PC-9 (cell line): ENCODE measurements around the gene PIP5K1B. TPM values are rescaled to one million over a fixed set of nuclear protein-coding genes. Genes with fewer than 3 reads are reported as not detected.

Source experiments
- BruUV-seq: library from RNA; stranded (reverse); fragments of 400-500 nt; replicated peaks from 2 replicates; lab custom pipeline; 2021; lab: Mats Ljungman, UMichigan
- CTCF ChIA-PET: fragments of 300-600 bp; sonication (Branson Sonifier 250); formaldehyde crosslinking; loops from one replicate; lab custom pipeline; 2022; ENCODE audit warnings: antibody characterized with exemption; lab: Charles Lee
- POLR2A ChIA-PET: fragments of 300-600 bp; sonication (Branson Sonifier 250); formaldehyde crosslinking; loops from one replicate; lab custom pipeline; 2022; ENCODE audit warnings: antibody characterized with exemption; ENCODE audit not compliant: unreplicated experiment; lab: Charles Lee
- DNase-seq, 2 experiments: peaks; one replicate each; pipeline versions ENCODE4 v3.0.0 to v3.0.0-alpha.2; 2015 to 2022; ENCODE audit warnings: mixed read lengths in 1 of 2
- H2AFZ ChIP-seq: fragments of 200-600 bp; sonication (generic); 2 replicates; pipeline ENCODE4 v1.8.1; 2017; ENCODE audit warnings: antibody characterized with exemption
- H3F3A ChIP-seq: fragments of 200-600 bp; sonication (generic); 2 replicates; pipeline ENCODE4 v1.8.1; 2017; ENCODE audit warnings: antibody characterized with exemption, mild to moderate bottlenecking, low read depth; ENCODE audit not compliant: insufficient read depth
- H3K27ac ChIP-seq: fragments of 200-600 bp; sonication (generic); 2 replicates; pipeline ENCODE4 v1.6.1; 2016; ENCODE audit warnings: mixed run types
- H3K27me3 ChIP-seq: fragments of 200-600 bp; sonication (generic); 2 replicates; pipeline ENCODE4 v1.6.1; 2016; ENCODE audit warnings: low read depth, mixed run types; ENCODE audit not compliant: insufficient read depth
- H3K36me3 ChIP-seq: fragments of 200-600 bp; sonication (generic); 2 replicates; pipeline ENCODE4 v1.6.1; 2016; ENCODE audit warnings: low read depth, mixed run types
- H3K4me1 ChIP-seq: fragments of 200-600 bp; sonication (generic); replicated peaks from 2 replicates; pipeline ENCODE4 v1.6.1; 2016; ENCODE audit warnings: mixed run types; ENCODE audit not compliant: insufficient read depth
- H3K4me2 ChIP-seq: fragments of 200-600 bp; sonication (generic); 2 replicates; pipeline ENCODE4 v1.6.1; 2017; ENCODE audit warnings: mixed run types
- H3K4me3 ChIP-seq: fragments of 200-600 bp; sonication (generic); 2 replicates; pipeline ENCODE4 v1.6.1; 2016; ENCODE audit warnings: mixed run types
- H3K79me2 ChIP-seq: fragments of 200-600 bp; sonication (generic); 2 replicates; pipeline ENCODE4 v1.6.1; 2017; ENCODE audit warnings: low read depth, mixed run types
- H3K9me2 ChIP-seq: fragments of 200-600 bp; sonication (generic); 2 replicates; pipeline ENCODE4 v1.8.1; 2017; ENCODE audit warnings: mild to moderate bottlenecking; ENCODE audit not compliant: insufficient read depth
- H3K9me3 ChIP-seq: fragments of 200-600 bp; sonication (generic); 2 replicates; pipeline ENCODE4 v1.8.1; 2016; ENCODE audit warnings: low read depth; ENCODE audit not compliant: insufficient read depth
- H4K20me1 ChIP-seq: fragments of 200-600 bp; sonication (generic); 2 replicates; pipeline ENCODE4 v1.8.1; 2017; ENCODE audit not compliant: insufficient read depth
- CTCF ChIP-seq: fragments of 200-600 bp; sonication (generic); conservative IDR thresholded peaks from 2 replicates; pipeline ENCODE4 v1.6.1; 2017; ENCODE audit warnings: mixed run types, antibody characterized with exemption, mild to moderate bottlenecking, moderate library complexity
- EZH2 ChIP-seq: fragments of 200-600 bp; sonication (generic); IDR thresholded peaks from 2 replicates; pipeline ENCODE4 v1.8.0; 2017; ENCODE audit warnings: antibody characterized with exemption, low read depth
- intact Hi-C: fragments of 100-400 bp; cut with micrococcal nuclease; formaldehyde crosslinking; loops from one replicate; pipeline ENCODE4 v1.10.0; 2022; ENCODE audit not compliant: unreplicated experiment
- total RNA-seq: library from RNA; stranded (reverse); gene quantifications from 2 replicates; pipeline ENCODE4 v1.2.3, GENCODE V29; 2021

Gene PIP5K1B
- total RNA-seq, 1 experiment from 2014 or later, result not detected

GRCh38 chr9:68710111-68710471 is 5.1 kb downstream of the PIP5K1B start:
- Histone ChIP-seq H3K36me3 (no peaks in the 10 kb centered on the region), H3K4me2 (no peak overlapping the region), H3K4me1 (no peaks in the 10 kb centered on the region), H3K9me3 (no peaks in the 10 kb centered on the region), H2AFZ (no peak overlapping the region), H3F3A (no peaks in the 10 kb centered on the region), H3K27ac (no peak overlapping the region), H3K4me3 (no peak overlapping the region), H3K27me3 (peaks cover 65% of the 10 kb centered on the region), H3K9me2 (no peaks in the 10 kb centered on the region), H4K20me1 (no peaks in the 10 kb centered on the region), H3K79me2 (no peaks in the 10 kb centered on the region)
- TF ChIP-seq EZH2 (no peak), CTCF (no peak)
- no peak for DNase-seq
- ChIA-PET CTCF (no interaction called here), POLR2A (no interaction called here)
- intact Hi-C loops, result no loop called here
- BruUV-seq, result no TSS peak

GRCh38 chr9:68711281-68711680 is 6.2 kb downstream of the PIP5K1B start:
- Histone ChIP-seq H3K36me3 (no peaks in the 10 kb centered on the region), H3K4me3 (no peak overlapping the region), H2AFZ (no peak overlapping the region), H3K79me2 (no peaks in the 10 kb centered on the region), H3K4me2 (no peak overlapping the region), H3K27ac (no peak overlapping the region), H3F3A (no peaks in the 10 kb centered on the region), H3K4me1 (no peaks in the 10 kb centered on the region), H3K9me3 (no peaks in the 10 kb centered on the region), H3K9me2 (no peaks in the 10 kb centered on the region), H3K27me3 (peaks cover 68% of the 10 kb centered on the region), H4K20me1 (no peaks in the 10 kb centered on the region)
- BruUV-seq, result no TSS peak
- CTCF ChIA-PET, result no interaction called here
- POLR2A ChIA-PET, result no interaction called here
- intact Hi-C loops, result no loop called here
- DNase-seq, result no peak
- TF ChIP-seq CTCF (no peak), EZH2 (no peak)

- H3K4me2 ChIP-seq, result no peak overlapping the region
- TF ChIP-seq CTCF (no peak), EZH2 (no peak)
- no peaks in the 10 kb centered on the region for H3K36me3 ChIP-seq
- H3K79me2 ChIP-seq, result no peaks in the 10 kb centered on the region
- no peaks in the 10 kb centered on the region for H3K9me2 ChIP-seq
- H3K9me3 ChIP-seq, result no peaks in the 10 kb centered on the region
- no peak overlapping the region for H3K27ac ChIP-seq
- no peaks in the 10 kb centered on the region for H3F3A ChIP-seq
- H2AFZ ChIP-seq, result no peak overlapping the region
- DNase-seq, result no peak
- no TSS peak for BruUV-seq
- no peak overlapping the region for H3K4me3 ChIP-seq
- H3K27me3 ChIP-seq, result peaks cover 69% of the 10 kb centered on the region
- CTCF ChIA-PET, result no interaction called here
- H3K4me1 ChIP-seq, result no peaks in the 10 kb centered on the region
- intact Hi-C loops, result no loop called here
- POLR2A ChIA-PET, result no interaction called here
- H4K20me1 ChIP-seq, result no peaks in the 10 kb centered on the region
These were observed 6.9 kb downstream of the PIP5K1B start for GRCh38 chr9:68711932-68712331.
